Measurements from ENCODE around the gene ZNF333. TPM values are rescaled to one million over a fixed set of nuclear protein-coding genes. Genes with fewer than 3 reads are reported as not detected.
"Not testable (repeated sequence)": the region's sequence is repeated elsewhere in the genome, so short reads cannot be mapped to it uniquely, and the experiment has no call there.

ZNF333 gene
- total RNA-seq, 1 donor from 2014 or later = 20.4 TPM

GRCh38 chr19:14779151-14779550 is 89.3 kb downstream of the ZNF333 start:
- peaks cover 5% of the 10 kb centered on the region for H3K27me3 Mint-ChIP-seq (ENCODE audit: insufficient read depth, low read depth)
- H3K27ac Mint-ChIP-seq = no peak overlapping the region
- peaks cover 22% of the 10 kb centered on the region for H3K27me3 ChIP-seq
- H3K27ac ChIP-seq = no peak overlapping the region
- H2AFZ ChIP-seq (replicated peaks) = no peak overlapping the region
- no peak overlapping the region for H3K4me3 ChIP-seq
- H3K4me2 ChIP-seq = no peak overlapping the region
- no peak for DNase-seq (ENCODE audit: low spot score)
- TF ChIP-seq EZH2phosphoT487 (IDR thresholded peaks at IDR 0.05) = no peak
- TF ChIP-seq EZH2 (IDR thresholded peaks at IDR 0.05) = no peak
- TF ChIP-seq CTCF (IDR thresholded peaks at IDR 0.05) = no peak
- H3K4me3 Mint-ChIP-seq = no peak overlapping the region
- H3K36me3 ChIP-seq = no peaks in the 10 kb centered on the region
- H3K4me1 ChIP-seq = no peaks in the 10 kb centered on the region
- H3F3A ChIP-seq (ENCODE audit: low read depth) = no peaks in the 10 kb centered on the region
- no peaks in the 10 kb centered on the region for H3K9me3 ChIP-seq (ENCODE audit: low read depth)
- peaks cover 3% of the 10 kb centered on the region for H3K9me3 Mint-ChIP-seq
- H4K20me1 ChIP-seq (ENCODE audit: low read depth) = no peaks in the 10 kb centered on the region
- H3K79me2 ChIP-seq (ENCODE audit: low read depth) = no peaks in the 10 kb centered on the region
- H3K4me1 Mint-ChIP-seq = peaks cover 2% of the 10 kb centered on the region
- H3K36me3 Mint-ChIP-seq = no peaks in the 10 kb centered on the region
- no peak overlapping the region for H3K9ac ChIP-seq

GRCh38 chr19:14780622-14781225 is 90.9 kb downstream of the ZNF333 start:
- H3K27me3 ChIP-seq = peaks cover 14% of the 10 kb centered on the region
- H3F3A ChIP-seq (ENCODE audit: low read depth); DNase-seq (ENCODE audit: low spot score); H3K27me3 Mint-ChIP-seq (ENCODE audit: insufficient read depth, low read depth); H3K9me3 Mint-ChIP-seq; H3K36me3 ChIP-seq; H2AFZ ChIP-seq (replicated peaks); H3K79me2 ChIP-seq (ENCODE audit: low read depth); H4K20me1 ChIP-seq (ENCODE audit: low read depth); H3K27ac Mint-ChIP-seq; H3K4me3 Mint-ChIP-seq; H3K4me3 ChIP-seq; H3K36me3 Mint-ChIP-seq; H3K9ac ChIP-seq; H3K4me1 ChIP-seq; H3K27ac ChIP-seq; H3K9me3 ChIP-seq (ENCODE audit: low read depth); H3K4me1 Mint-ChIP-seq; H3K4me2 ChIP-seq: not testable (repeated sequence)

GRCh38 chr19:14781713-14782536 is 92.1 kb downstream of the ZNF333 start:
- H3K4me2 ChIP-seq; H3K9me3 Mint-ChIP-seq; H3F3A ChIP-seq (ENCODE audit: low read depth); H3K27me3 ChIP-seq; H3K4me1 Mint-ChIP-seq; H3K27ac ChIP-seq; H3K4me1 ChIP-seq; H3K9me3 ChIP-seq (ENCODE audit: low read depth); H3K36me3 Mint-ChIP-seq; H3K27ac Mint-ChIP-seq; DNase-seq (ENCODE audit: low spot score); H3K27me3 Mint-ChIP-seq (ENCODE audit: insufficient read depth, low read depth); H3K9ac ChIP-seq; H3K79me2 ChIP-seq (ENCODE audit: low read depth); H2AFZ ChIP-seq (replicated peaks); H3K36me3 ChIP-seq; H3K4me3 ChIP-seq; H4K20me1 ChIP-seq (ENCODE audit: low read depth); H3K4me3 Mint-ChIP-seq: not testable (repeated sequence)

GRCh38 chr19:14782626-14783409 is 93.0 kb downstream of the ZNF333 start:
- Histone ChIP-seq H3K9ac (no peak overlapping the region), H3K9me3 (ENCODE audit: low read depth) (no peaks in the 10 kb centered on the region), H3F3A (ENCODE audit: low read depth) (no peaks in the 10 kb centered on the region), H3K36me3 (no peaks in the 10 kb centered on the region), H3K27me3 (no peaks in the 10 kb centered on the region), H3K4me1 (no peaks in the 10 kb centered on the region), H3K79me2 (ENCODE audit: low read depth) (no peaks in the 10 kb centered on the region), H3K4me2 (no peak overlapping the region), H2AFZ (replicated peaks) (no peak overlapping the region), H4K20me1 (ENCODE audit: low read depth) (no peaks in the 10 kb centered on the region), H3K27ac (no peak overlapping the region), H3K4me3 (no peak overlapping the region)
- TF ChIP-seq EZH2 (IDR thresholded peaks at IDR 0.05) (no peak), CTCF (IDR thresholded peaks at IDR 0.05) (no peak), EZH2phosphoT487 (IDR thresholded peaks at IDR 0.05) (no peak)
- H3K9me3 Mint-ChIP-seq = no peaks in the 10 kb centered on the region
- no peak overlapping the region for H3K4me3 Mint-ChIP-seq
- DNase-seq (ENCODE audit: low spot score) = no peak
- peaks cover 2% of the 10 kb centered on the region for H3K4me1 Mint-ChIP-seq
- H3K27ac Mint-ChIP-seq = no peak overlapping the region
- peaks cover 3% of the 10 kb centered on the region for H3K27me3 Mint-ChIP-seq (ENCODE audit: insufficient read depth, low read depth)
- H3K36me3 Mint-ChIP-seq = no peaks in the 10 kb centered on the region

Other genes with a start within 250 kb of the ZNF333 start
- gene PTGER1, start 214.7 kb upstream of the ZNF333 start, total RNA-seq (ENCODE audit: low replicate concordance) = not detected in 2 replicates
- gene GIPC1, start 193.9 kb upstream of the ZNF333 start, total RNA-seq (ENCODE audit: low replicate concordance) = 23.6 and 83.6 TPM in 2 replicates
- 61.4 and 61.9 TPM in 2 replicates for gene DNAJB1, start 171.7 kb upstream of the ZNF333 start, total RNA-seq (ENCODE audit: low replicate concordance)
- 41.9 and 96.4 TPM in 2 replicates for gene TECR, start 160.5 kb upstream of the ZNF333 start, total RNA-seq (ENCODE audit: low replicate concordance)
- 38.0 and 177 TPM in 2 replicates for gene NDUFB7, start 118.0 kb upstream of the ZNF333 start, total RNA-seq (ENCODE audit: low replicate concordance)
- gene CLEC17A, start 107.0 kb upstream of the ZNF333 start, total RNA-seq (ENCODE audit: low replicate concordance) = 0.31 TPM in 1 of 2 replicates, not detected in the other
- not detected in 2 replicates for gene ADGRE3, start 15.2 kb upstream of the ZNF333 start, total RNA-seq (ENCODE audit: low replicate concordance)
- 0.28 and 0.34 TPM in 2 replicates for gene ADGRE2, start 88.5 kb downstream of the ZNF333 start, total RNA-seq (ENCODE audit: low replicate concordance)
- gene OR7A5, start 145.1 kb downstream of the ZNF333 start, total RNA-seq (ENCODE audit: low replicate concordance) = not detected in 2 replicates
- gene OR7C1, start 145.1 kb downstream of the ZNF333 start, total RNA-seq (ENCODE audit: low replicate concordance) = not detected in 2 replicates
- gene OR7A10, start 158.9 kb downstream of the ZNF333 start, total RNA-seq (ENCODE audit: low replicate concordance) = not detected in 2 replicates
- not detected in 2 replicates for gene OR7A17, start 196.1 kb downstream of the ZNF333 start, total RNA-seq (ENCODE audit: low replicate concordance)